HFF-Myc (cell line): Measurements from ENCODE around the gene MTMR4.

ENCODE experiments used
- DNase-seq: peaks from one replicate; pipeline ENCODE4 v3.0.0-alpha.2; 2011; ENCODE audit warnings: low read depth; ENCODE audit errors: extremely low read depth
- H3K4me3 ChIP-seq: replicated peaks from 2 replicates; pipeline ENCODE4 v1.5.1; 2011; ENCODE audit warnings: low read depth, mild to moderate bottlenecking, control low read depth, low read length
- TF ChIP-seq, protein P1 (sequence below): IDR thresholded peaks from 2 replicates; pipeline ENCODE4 v1.5.1; 2012; ENCODE audit warnings: mild to moderate bottlenecking, low read depth, low read length, control low read depth; ENCODE audit errors: missing control alignments

The MTMR4 gene

DNA sequence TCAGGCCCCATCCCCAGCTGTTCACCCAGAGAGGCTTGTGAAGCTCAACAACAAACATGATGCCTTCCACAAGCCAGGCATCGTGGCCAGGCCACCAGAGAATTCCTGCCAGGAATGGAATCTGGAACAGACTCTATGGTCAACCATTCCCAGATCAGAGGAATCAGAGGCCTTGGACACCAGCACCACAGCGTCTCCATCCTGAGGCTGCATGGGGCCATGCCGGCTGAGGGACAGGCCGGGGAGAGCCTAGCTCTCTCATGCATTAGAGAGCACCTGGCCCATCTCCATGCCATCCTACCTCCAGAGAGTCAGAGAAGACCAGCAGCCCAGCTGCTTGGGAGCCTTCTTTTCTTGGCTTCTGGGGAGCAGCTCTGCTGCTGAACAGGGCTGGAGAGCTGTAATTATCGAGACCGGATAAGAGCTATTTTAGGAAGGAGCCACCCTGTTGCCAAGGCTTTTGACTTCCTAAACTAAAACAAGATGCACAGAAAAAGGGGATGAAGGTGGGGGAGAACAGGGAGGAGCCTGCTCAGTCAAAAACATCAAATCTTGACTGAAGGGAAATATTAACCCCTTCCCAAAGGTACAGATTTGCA lies 24.5 kb upstream of the MTMR4 start:
- no peak overlapping the region for H3K4me3 ChIP-seq
- no peak for DNase-seq
- TF ChIP-seq, protein P1, sequence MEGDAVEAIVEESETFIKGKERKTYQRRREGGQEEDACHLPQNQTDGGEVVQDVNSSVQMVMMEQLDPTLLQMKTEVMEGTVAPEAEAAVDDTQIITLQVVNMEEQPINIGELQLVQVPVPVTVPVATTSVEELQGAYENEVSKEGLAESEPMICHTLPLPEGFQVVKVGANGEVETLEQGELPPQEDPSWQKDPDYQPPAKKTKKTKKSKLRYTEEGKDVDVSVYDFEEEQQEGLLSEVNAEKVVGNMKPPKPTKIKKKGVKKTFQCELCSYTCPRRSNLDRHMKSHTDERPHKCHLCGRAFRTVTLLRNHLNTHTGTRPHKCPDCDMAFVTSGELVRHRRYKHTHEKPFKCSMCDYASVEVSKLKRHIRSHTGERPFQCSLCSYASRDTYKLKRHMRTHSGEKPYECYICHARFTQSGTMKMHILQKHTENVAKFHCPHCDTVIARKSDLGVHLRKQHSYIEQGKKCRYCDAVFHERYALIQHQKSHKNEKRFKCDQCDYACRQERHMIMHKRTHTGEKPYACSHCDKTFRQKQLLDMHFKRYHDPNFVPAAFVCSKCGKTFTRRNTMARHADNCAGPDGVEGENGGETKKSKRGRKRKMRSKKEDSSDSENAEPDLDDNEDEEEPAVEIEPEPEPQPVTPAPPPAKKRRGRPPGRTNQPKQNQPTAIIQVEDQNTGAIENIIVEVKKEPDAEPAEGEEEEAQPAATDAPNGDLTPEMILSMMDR, result no peak

DNA sequence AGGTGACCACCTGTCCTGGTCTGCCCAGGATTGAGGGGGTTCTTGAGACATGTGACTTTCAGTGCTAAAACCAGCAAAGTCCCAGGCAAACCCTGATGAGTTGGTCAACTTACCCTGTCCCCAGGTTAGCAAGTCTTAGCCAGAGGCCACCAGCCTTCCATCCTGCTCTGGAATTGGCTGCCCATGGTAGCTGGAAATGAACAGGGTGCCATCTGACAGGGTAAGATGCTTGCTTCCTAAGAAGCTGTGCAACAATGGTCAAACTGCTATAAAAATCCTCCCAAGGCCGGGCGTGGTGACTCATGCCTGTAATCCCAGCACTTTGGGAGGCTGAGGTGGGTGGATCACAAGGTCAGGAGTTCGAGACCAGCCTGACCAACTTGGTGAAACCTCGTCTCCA lies 22.8 kb upstream of the MTMR4 start:
- no peak for DNase-seq
- H3K4me3 ChIP-seq, result no peak overlapping the region
- TF ChIP-seq, protein P1, result no peak

GRCh38 chr17:58536542-58536941 lies 22.1 kb upstream of the MTMR4 start:
- TF ChIP-seq, protein P1, result no peak
- DNase-seq, result no peak
- H3K4me3 ChIP-seq, result no peak overlapping the region

- TF ChIP-seq, protein P1, result no peak
- no peak for DNase-seq
- no peak overlapping the region for H3K4me3 ChIP-seq
Measured at GRCh38 chr17:58535431-58535830, 21.0 kb upstream of the MTMR4 start.

GRCh38 chr17:58534901-58535421 lies 20.5 kb upstream of the MTMR4 start:
- DNase-seq, result no peak
- TF ChIP-seq, protein P1, result no peak
- no peak overlapping the region for H3K4me3 ChIP-seq

- H3K4me3 ChIP-seq, result no peak overlapping the region
- DNase-seq, result no peak
- TF ChIP-seq, protein P1, result no peak
Measured at GRCh38 chr17:58534331-58534730, 19.9 kb upstream of the MTMR4 start.
